ENCODE data around the gene SMIM13.
"Not testable (repeated sequence)": the region's sequence is repeated elsewhere in the genome, so short reads cannot be mapped to it uniquely, and the experiment has no call there.

Gene SMIM13

GRCh38 chr6:11085758-11086435 lies 7.7 kb upstream of the SMIM13 start:
- no peak for DNase-seq

GRCh38 chr6:11087141-11087812 lies 6.4 kb upstream of the SMIM13 start:
- DNase-seq: not testable (repeated sequence)

GRCh38 chr6:11089695-11090094 lies 3.9 kb upstream of the SMIM13 start:
- no peak for DNase-seq

- not testable (repeated sequence) for DNase-seq
Measured at GRCh38 chr6:11091141-11091540, 2.5 kb upstream of the SMIM13 start.

GRCh38 chr6:11092668-11093375 lies 812 bp upstream of the SMIM13 start:
- DNase-seq: peak; percentile 50

GRCh38 chr6:11093376-11093625 lies 333 bp upstream of the SMIM13 start:
- no peak for DNase-seq

- peak; percentile 34 for DNase-seq
Measured at GRCh38 chr6:11094411-11094851, 797 bp downstream of the SMIM13 start.

GRCh38 chr6:11094941-11095340 lies 1.3 kb downstream of the SMIM13 start:
- no peak for DNase-seq

- DNase-seq: no peak
Measured at GRCh38 chr6:11096109-11096508, 2.5 kb downstream of the SMIM13 start.

GRCh38 chr6:11097476-11097875 lies 3.8 kb downstream of the SMIM13 start:
- DNase-seq: no peak

- no peak for DNase-seq
Measured at GRCh38 chr6:11098004-11098403, 4.4 kb downstream of the SMIM13 start.

- DNase-seq: no peak
Measured at GRCh38 chr6:11101417-11101816, 7.8 kb downstream of the SMIM13 start.

GRCh38 chr6:11103065-11103464 lies 9.4 kb downstream of the SMIM13 start:
- DNase-seq: no peak

GRCh38 chr6:11108726-11109125 lies 15.1 kb downstream of the SMIM13 start:
- DNase-seq: no peak

- DNase-seq: no peak
Measured at GRCh38 chr6:11110921-11111768, 17.5 kb downstream of the SMIM13 start, which contains the start of gene ERVFRD-1. Gene ERVFRD-1 (minus strand): TSS chr6:11111725. CDS start chr6:11105310, 6,415 bp downstream.

- DNase-seq: no peak
Measured at GRCh38 chr6:11111769-11112437, 18.3 kb downstream of the SMIM13 start.

- DNase-seq: no peak
Measured at GRCh38 chr6:11113038-11113437, 19.4 kb downstream of the SMIM13 start.

GRCh38 chr6:11115808-11116536 lies 22.3 kb downstream of the SMIM13 start:
- DNase-seq: not testable (repeated sequence)

- DNase-seq: no peak
Measured at GRCh38 chr6:11120271-11121005, 26.8 kb downstream of the SMIM13 start.

- no peak for DNase-seq
Measured at GRCh38 chr6:11121851-11122250, 28.2 kb downstream of the SMIM13 start.

- DNase-seq: no peak
Measured at GRCh38 chr6:11122380-11122779, 28.7 kb downstream of the SMIM13 start.

Measured in NCI-H1694 treated with DMSO at 0.1 percent for 48 hours (cell line).